MCF 10A (cell line): ENCODE results near the gene ALAS2. TPM values are rescaled to one million over a fixed set of nuclear protein-coding genes. Genes with fewer than 3 reads are reported as not detected.
A peak's percentile ranks its signal among the peaks of the same experiment; 100 is the strongest.
"Not testable (repeated sequence)": the region's sequence is repeated elsewhere in the genome, so short reads cannot be mapped to it uniquely, and the experiment has no call there.

Source experiments
- BruUV-seq: library from RNA; stranded (reverse); fragments of 400-500 nt; replicated peaks from 2 replicates; lab custom pipeline; 2021; lab: Mats Ljungman, UMichigan
- CTCF ChIA-PET: fragments of 300-600 bp; sonication (Branson Sonifier 250); formaldehyde crosslinking; extraction: SDS; loops from one replicate; lab custom pipeline; 2021; ENCODE audit warnings: antibody characterized with exemption, inconsistent platforms; lab: Yijun Ruan, JAX
- POLR2A ChIA-PET: fragments of 300-600, 350-650 bp; sonication (Branson Sonifier 250); formaldehyde crosslinking; extraction: SDS; loops from one replicate; lab custom pipeline; 2020; ENCODE audit warnings: antibody characterized with exemption, inconsistent platforms; lab: Yijun Ruan, JAX
- DNase-seq: peaks from one replicate; pipeline ENCODE4 v3.0.0-alpha.2; 2018; ENCODE audit not compliant: unreplicated experiment
- H3K27ac Mint-ChIP-seq: one replicate; pipeline ENCODE4 v1.8.0; 2022; ENCODE audit warnings: mild to moderate bottlenecking, low read depth, mixed read lengths; ENCODE audit not compliant: unreplicated experiment
- H3K27me3 Mint-ChIP-seq: one replicate; pipeline ENCODE4 v1.8.0; 2022; ENCODE audit warnings: mixed read lengths; ENCODE audit not compliant: insufficient read depth, unreplicated experiment
- H3K36me3 Mint-ChIP-seq: one replicate; pipeline ENCODE4 v1.8.0; 2022; ENCODE audit warnings: mild to moderate bottlenecking, moderate library complexity, mixed read lengths; ENCODE audit not compliant: insufficient read depth, unreplicated experiment
- H3K4me1 Mint-ChIP-seq: one replicate; pipeline ENCODE4 v1.8.0; 2022; ENCODE audit warnings: mixed read lengths; ENCODE audit not compliant: insufficient read depth, unreplicated experiment
- H3K4me3 Mint-ChIP-seq: one replicate; pipeline ENCODE4 v1.8.0; 2022; ENCODE audit warnings: mild to moderate bottlenecking, moderate library complexity, mixed read lengths; ENCODE audit not compliant: unreplicated experiment
- H3K9me3 Mint-ChIP-seq: one replicate; pipeline ENCODE4 v1.8.0; 2022; ENCODE audit warnings: mixed read lengths; ENCODE audit not compliant: unreplicated experiment
- CTCF ChIP-seq: fragments of 200-600 bp; IDR thresholded peaks from one replicate; pipeline ENCODE4 v1.8.0; 2022; ENCODE audit warnings: antibody characterized with exemption, mild to moderate bottlenecking; ENCODE audit not compliant: unreplicated experiment
- intact Hi-C: fragments of 100-400 bp; cut with micrococcal nuclease; formaldehyde crosslinking; loops from 2 replicates; pipeline ENCODE4 v1.14.1; 2022
- total RNA-seq: library from RNA; stranded (reverse); gene quantifications from 2 replicates; pipeline ENCODE4 v1.2.3, GENCODE V29; 2022

ALAS2 gene
- total RNA-seq, 1 experiment from 2014 or later: not detected

GRCh38 chrX:55057675-55058249, 27.0 kb upstream of the ALAS2 start:
- Mint-ChIP-seq H3K27ac (no peak overlapping the region), H3K4me3 (no peak overlapping the region), H3K4me1 (no peaks in the 10 kb centered on the region), H3K36me3 (no peaks in the 10 kb centered on the region), H3K9me3 (no peaks in the 10 kb centered on the region), H3K27me3 (peaks cover 70% of the 10 kb centered on the region)
- intact Hi-C loops: loop anchor here (1.0 to 10.0 kb wide), 5 partner anchors 362 to 1740 kb away; no protein-coding TSS in a partner anchor
- ChIA-PET CTCF (interaction anchor here (0.6 to 1.3 kb wide), 13 partner anchors 11 to 1740 kb away, joined by 3 to 8 read pairs (median 3); partner anchors contain the start of gene APEX2), POLR2A (no interaction called here)
- TF ChIP-seq CTCF: peak; percentile 84
- DNase-seq: peak; percentile 50
- no TSS peak for BruUV-seq

- peaks cover 68% of the 10 kb centered on the region for H3K27me3 Mint-ChIP-seq
- no peaks in the 10 kb centered on the region for H3K4me1 Mint-ChIP-seq
- POLR2A ChIA-PET: no interaction called here
- H3K36me3 Mint-ChIP-seq: no peaks in the 10 kb centered on the region
- no peaks in the 10 kb centered on the region for H3K9me3 Mint-ChIP-seq
- H3K27ac Mint-ChIP-seq: no peak overlapping the region
- TF ChIP-seq CTCF: no peak
- CTCF ChIA-PET: interaction anchor here (0.6 to 1.3 kb wide), 14 partner anchors 11 to 1739 kb away, joined by 3 to 8 read pairs (median 3); partner anchors contain the start of gene APEX2
- BruUV-seq: no TSS peak
- intact Hi-C loops: loop anchor here (1.0 to 10.0 kb wide), 5 partner anchors 362 to 1740 kb away; no protein-coding TSS in a partner anchor
- no peak for DNase-seq
- H3K4me3 Mint-ChIP-seq: no peak overlapping the region
These were observed 26.3 kb upstream of the ALAS2 start for GRCh38 chrX:55056820-55057674.

- POLR2A ChIA-PET, DNase-seq, H3K9me3 Mint-ChIP-seq, H3K36me3 Mint-ChIP-seq, BruUV-seq, H3K27ac Mint-ChIP-seq, H3K4me1 Mint-ChIP-seq, H3K4me3 Mint-ChIP-seq: not testable (repeated sequence)
- CTCF ChIA-PET: interaction anchor here (0.8 kb wide), 1 partner anchor 39 kb away, joined by 3 read pairs; no protein-coding TSS in a partner anchor
- peaks cover 19% of the 10 kb centered on the region for H3K27me3 Mint-ChIP-seq
- intact Hi-C loops: loop anchor here (10.0 kb wide), 1 partner anchor 406 kb away; no protein-coding TSS in a partner anchor
These were observed 19.8 kb upstream of the ALAS2 start for GRCh38 chrX:55050599-55050998.

GRCh38 chrX:55041514-55041913, 10.7 kb upstream of the ALAS2 start:
- no peak overlapping the region for H3K27ac Mint-ChIP-seq
- DNase-seq: no peak
- POLR2A ChIA-PET: no interaction called here
- CTCF ChIA-PET: interaction anchor here (0.6 kb wide), 2 partner anchors 16 to 496 kb away, joined by 3 read pairs; no protein-coding TSS in a partner anchor
- H3K4me3 Mint-ChIP-seq: no peak overlapping the region
- intact Hi-C loops: no loop called here
- TF ChIP-seq CTCF: no peak
- H3K27me3 Mint-ChIP-seq: no peaks in the 10 kb centered on the region
- no peaks in the 10 kb centered on the region for H3K9me3 Mint-ChIP-seq
- no peaks in the 10 kb centered on the region for H3K36me3 Mint-ChIP-seq
- H3K4me1 Mint-ChIP-seq: no peaks in the 10 kb centered on the region
- BruUV-seq: no TSS peak
